OCI-LY7 (cell line): ENCODE results near the gene MYH3.

Experiments
- CTCF ChIP-seq: fragments of 200-600 bp; sonication (generic); conservative IDR thresholded peaks from 2 replicates; pipeline ENCODE4 v1.5.1; 2014; ENCODE audit warnings: mild to moderate bottlenecking, antibody characterized with exemption, low read length, moderate library complexity, mixed read lengths
- EZH2phosphoT487 ChIP-seq: fragments of 200-600 bp; sonication (generic); IDR thresholded peaks from 2 replicates; pipeline ENCODE4 v1.6.1; 2018; ENCODE audit warnings: low read depth, borderline replicate concordance, mild to moderate bottlenecking, mixed run types, antibody characterized with exemption, low read length, moderate library complexity, mixed read lengths

- no peak for TF ChIP-seq CTCF
- TF ChIP-seq EZH2phosphoT487, result no peak
Measured at GRCh38 chr17:10610884-10611283, 46.2 kb downstream of the MYH3 start.
